K562 (cell line): Measurements from ENCODE around the gene TFEB. TPM values are rescaled to one million over a fixed set of nuclear protein-coding genes. Genes with fewer than 3 reads are reported as not detected.
A peak's percentile ranks its signal among the peaks of the same experiment; 100 is the strongest.

Source experiments
- HIVEP1 ChIP-seq: fragments of 250-450 bp; sonication (Bioruptor Pico); IDR thresholded peaks from 2 replicates; pipeline ENCODE4 v1.4.0; 2020; ENCODE audit warnings: mild to moderate bottlenecking
- MAZ ChIP-seq, 2 experiments: fragments of 450-650 bp in 1 of 2; sonication (generic) in 1 of 2; formaldehyde crosslinking; IDR thresholded peaks in 1 of 2; conservative IDR thresholded peaks in 1 of 2; 2 replicates each; pipeline versions ENCODE4 v1.4.0 to v1.5.0; 2020; ENCODE audit warnings: mild to moderate bottlenecking in 1 of 2, missing genetic modification reagents in 1 of 2
- NCOA6 ChIP-seq: fragments of 450-650 bp; IDR thresholded peaks from 2 replicates; pipeline ENCODE4 v1.6.1; 2017; ENCODE audit warnings: mild to moderate bottlenecking
- RB1 ChIP-seq: fragments of 450-650 bp; IDR thresholded peaks from 2 replicates; pipeline ENCODE4 v1.6.1; 2017; ENCODE audit warnings: low read depth, mild to moderate bottlenecking
- RBM39 ChIP-seq: fragments of 200-400 bp; formaldehyde crosslinking; optimal IDR thresholded peaks from 2 replicates; pipeline ENCODE3; 2018; ENCODE audit warnings: low read depth, low read length
- STAG1 ChIP-seq: sonication (generic); formaldehyde crosslinking; IDR thresholded peaks from 2 replicates; pipeline ENCODE4 v1.5.0; 2020; ENCODE audit warnings: missing genetic modification reagents, borderline replicate concordance
- TCFL5 ChIP-seq: fragments of 250-450 bp; sonication (Bioruptor Pico); conservative IDR thresholded peaks from 2 replicates; pipeline ENCODE4 v1.6.1; 2021; ENCODE audit warnings: mild to moderate bottlenecking, moderate library complexity, matching md5 sums
- XRCC5 ChIP-seq: fragments of 200-400 bp; formaldehyde crosslinking; IDR thresholded peaks from 2 replicates; pipeline ENCODE4 v1.6.1; 2017; ENCODE audit warnings: low read depth, mild to moderate bottlenecking, low read length
- YY1 ChIP-seq, 3 experiments: IDR thresholded peaks; 2 replicates each; pipeline ENCODE4 v1.6.1; 2011; ENCODE audit warnings: low read length in 2 of 3, mild to moderate bottlenecking in 2 of 3, moderate library complexity in 2 of 3, borderline replicate concordance in 1 of 3, control low read depth in 1 of 3, low read depth in 1 of 3; ENCODE audit not compliant: insufficient read depth in 3 of 3, insufficient replicate concordance in 2 of 3, control insufficient read depth in 1 of 3, insufficient read length in 1 of 3; ENCODE audit errors: extremely low read depth in 1 of 3
- ZBTB7A ChIP-seq: IDR thresholded peaks from 2 replicates; pipeline ENCODE4 v1.6.1; 2011; ENCODE audit warnings: low read depth, mild to moderate bottlenecking, low read length, moderate library complexity, borderline replicate concordance; ENCODE audit not compliant: control insufficient read depth
- ZNF134 ChIP-seq: fragments of 250-450 bp; sonication (Bioruptor Pico); conservative IDR thresholded peaks from 2 replicates; pipeline ENCODE4 v1.4.0; 2020
- polyA plus RNA-seq, 8 experiments: library from polyadenylated mRNA; depleted of rRNA in 4 of 8; stranded (reverse) in 5 of 8; unstranded in 3 of 8; fragments of >200 nt; fragmentation: Nextera tagmentation in 2 of 8; fragmentation: Illumina TruSeq in 1 of 8; extraction: Ambion mirVana in 2 of 8; extraction: Trizol in 1 of 8; gene quantifications; 2 replicates each; pipeline versions ENCODE4 v1.2.1 to v1.2.3, GENCODE V29; 2011 to 2014; ENCODE audit warnings: inconsistent platforms in 1 of 8, missing spikeins in 1 of 8
- total RNA-seq, 7 experiments: library from RNA; depleted of rRNA in 6 of 7; stranded (reverse); fragments of >200 nt in 6 of 7; fragmentation: Illumina TruSeq in 2 of 7; extraction: Trizol in 2 of 7; gene quantifications; 2 replicates each; pipeline versions ENCODE4 v1.2.1 to v1.2.3, GENCODE V29; 2011 to 2021; ENCODE audit warnings: low replicate concordance in 1 of 7
- TF ChIP-seq, protein P1 (sequence below): sonication (generic); formaldehyde crosslinking; IDR thresholded peaks from 2 replicates; pipeline ENCODE4 v1.8.0; 2023; ENCODE audit warnings: mild to moderate bottlenecking, missing genetic modification reagents
- TF ChIP-seq, protein P2 (sequence below): sonication (generic); formaldehyde crosslinking; IDR thresholded peaks from 2 replicates; pipeline ENCODE4 v1.8.0; 2022; ENCODE audit warnings: missing genetic modification reagents, mild to moderate bottlenecking, moderate library complexity, borderline replicate concordance
- TF ChIP-seq, protein P3 (sequence below): sonication (generic); formaldehyde crosslinking; IDR thresholded peaks from 2 replicates; pipeline ENCODE4 v1.8.1; 2023; ENCODE audit warnings: mild to moderate bottlenecking, missing genetic modification reagents
- TF ChIP-seq, protein P4 (sequence below): fragments of 200-800 bp; sonication (Bioruptor generic); IDR thresholded peaks from 2 replicates; pipeline ENCODE4 v1.6.1; 2017; ENCODE audit warnings: missing genetic modification characterization, missing compliant biosample characterization

Gene TFEB
- total and polyA plus RNA-seq, 9 of the 15 experiments (the other 6 are each of a cell fraction or from before 2014, with no cell fraction given) = 0.04 to 4.7 (median 2.0) TPM

DNA sequence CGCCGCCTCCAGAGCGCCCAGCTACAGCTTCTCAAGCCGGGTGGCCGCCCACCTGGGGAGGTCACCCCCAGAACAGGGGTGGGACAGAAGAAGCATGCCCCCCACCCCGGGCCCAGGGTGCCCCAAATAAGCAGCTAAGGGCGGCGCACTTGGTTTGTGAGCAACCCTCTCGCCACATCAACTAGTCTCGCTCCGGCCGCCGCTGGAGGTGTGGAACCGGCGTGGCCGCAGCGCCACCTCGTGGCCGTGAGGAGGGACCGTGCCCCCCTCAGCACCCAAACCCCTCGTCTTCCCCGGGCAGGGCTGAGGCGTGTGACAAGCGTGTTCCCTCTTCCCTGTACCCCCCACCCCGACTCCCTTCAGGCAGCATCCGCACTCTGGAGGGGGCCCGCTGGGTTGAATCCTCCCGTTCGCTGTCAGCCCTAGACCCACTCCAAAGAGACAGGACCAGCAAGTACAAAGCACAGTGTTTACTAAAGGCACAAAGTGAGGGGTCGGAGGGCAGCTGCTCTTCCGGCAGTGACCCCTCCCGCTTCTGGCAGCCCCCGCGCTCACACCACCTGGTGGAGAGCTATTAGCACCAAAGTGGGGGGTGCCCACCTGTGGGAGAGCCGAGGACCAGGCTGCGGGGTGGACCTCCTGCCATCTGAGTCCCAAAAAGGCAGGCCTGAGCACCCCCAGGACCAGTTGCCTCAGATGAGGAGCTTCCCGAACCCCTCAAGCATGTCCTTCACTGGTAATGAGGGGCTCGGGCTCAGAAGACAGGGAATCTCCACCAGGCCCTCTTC lies 51.7 kb downstream of the TFEB start (continued):
- TF ChIP-seq, protein P1, sequence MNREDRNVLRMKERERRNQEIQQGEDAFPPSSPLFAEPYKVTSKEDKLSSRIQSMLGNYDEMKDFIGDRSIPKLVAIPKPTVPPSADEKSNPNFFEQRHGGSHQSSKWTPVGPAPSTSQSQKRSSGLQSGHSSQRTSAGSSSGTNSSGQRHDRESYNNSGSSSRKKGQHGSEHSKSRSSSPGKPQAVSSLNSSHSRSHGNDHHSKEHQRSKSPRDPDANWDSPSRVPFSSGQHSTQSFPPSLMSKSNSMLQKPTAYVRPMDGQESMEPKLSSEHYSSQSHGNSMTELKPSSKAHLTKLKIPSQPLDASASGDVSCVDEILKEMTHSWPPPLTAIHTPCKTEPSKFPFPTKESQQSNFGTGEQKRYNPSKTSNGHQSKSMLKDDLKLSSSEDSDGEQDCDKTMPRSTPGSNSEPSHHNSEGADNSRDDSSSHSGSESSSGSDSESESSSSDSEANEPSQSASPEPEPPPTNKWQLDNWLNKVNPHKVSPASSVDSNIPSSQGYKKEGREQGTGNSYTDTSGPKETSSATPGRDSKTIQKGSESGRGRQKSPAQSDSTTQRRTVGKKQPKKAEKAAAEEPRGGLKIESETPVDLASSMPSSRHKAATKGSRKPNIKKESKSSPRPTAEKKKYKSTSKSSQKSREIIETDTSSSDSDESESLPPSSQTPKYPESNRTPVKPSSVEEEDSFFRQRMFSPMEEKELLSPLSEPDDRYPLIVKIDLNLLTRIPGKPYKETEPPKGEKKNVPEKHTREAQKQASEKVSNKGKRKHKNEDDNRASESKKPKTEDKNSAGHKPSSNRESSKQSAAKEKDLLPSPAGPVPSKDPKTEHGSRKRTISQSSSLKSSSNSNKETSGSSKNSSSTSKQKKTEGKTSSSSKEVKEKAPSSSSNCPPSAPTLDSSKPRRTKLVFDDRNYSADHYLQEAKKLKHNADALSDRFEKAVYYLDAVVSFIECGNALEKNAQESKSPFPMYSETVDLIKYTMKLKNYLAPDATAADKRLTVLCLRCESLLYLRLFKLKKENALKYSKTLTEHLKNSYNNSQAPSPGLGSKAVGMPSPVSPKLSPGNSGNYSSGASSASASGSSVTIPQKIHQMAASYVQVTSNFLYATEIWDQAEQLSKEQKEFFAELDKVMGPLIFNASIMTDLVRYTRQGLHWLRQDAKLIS = no peak
- TF ChIP-seq, protein P2, sequence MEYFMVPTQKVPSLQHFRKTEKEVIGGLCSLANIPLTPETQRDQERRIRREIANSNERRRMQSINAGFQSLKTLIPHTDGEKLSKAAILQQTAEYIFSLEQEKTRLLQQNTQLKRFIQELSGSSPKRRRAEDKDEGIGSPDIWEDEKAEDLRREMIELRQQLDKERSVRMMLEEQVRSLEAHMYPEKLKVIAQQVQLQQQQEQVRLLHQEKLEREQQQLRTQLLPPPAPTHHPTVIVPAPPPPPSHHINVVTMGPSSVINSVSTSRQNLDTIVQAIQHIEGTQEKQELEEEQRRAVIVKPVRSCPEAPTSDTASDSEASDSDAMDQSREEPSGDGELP (CRISPR knock-in tag) = peak; percentile 42; the same call in 1 of the 2 replicates
- TF ChIP-seq ZNF134 (CRISPR knock-in tag) = peak; percentile 47; the same call in 1 of the 2 replicates
- TF ChIP-seq, protein P3, sequence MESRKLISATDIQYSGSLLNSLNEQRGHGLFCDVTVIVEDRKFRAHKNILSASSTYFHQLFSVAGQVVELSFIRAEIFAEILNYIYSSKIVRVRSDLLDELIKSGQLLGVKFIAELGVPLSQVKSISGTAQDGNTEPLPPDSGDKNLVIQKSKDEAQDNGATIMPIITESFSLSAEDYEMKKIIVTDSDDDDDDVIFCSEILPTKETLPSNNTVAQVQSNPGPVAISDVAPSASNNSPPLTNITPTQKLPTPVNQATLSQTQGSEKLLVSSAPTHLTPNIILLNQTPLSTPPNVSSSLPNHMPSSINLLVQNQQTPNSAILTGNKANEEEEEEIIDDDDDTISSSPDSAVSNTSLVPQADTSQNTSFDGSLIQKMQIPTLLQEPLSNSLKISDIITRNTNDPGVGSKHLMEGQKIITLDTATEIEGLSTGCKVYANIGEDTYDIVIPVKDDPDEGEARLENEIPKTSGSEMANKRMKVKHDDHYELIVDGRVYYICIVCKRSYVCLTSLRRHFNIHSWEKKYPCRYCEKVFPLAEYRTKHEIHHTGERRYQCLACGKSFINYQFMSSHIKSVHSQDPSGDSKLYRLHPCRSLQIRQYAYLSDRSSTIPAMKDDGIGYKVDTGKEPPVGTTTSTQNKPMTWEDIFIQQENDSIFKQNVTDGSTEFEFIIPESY (CRISPR knock-in tag) = peak; percentile 95
- peak in 1 of 3 experiments; percentile 45 for TF ChIP-seq YY1 (IDR thresholded peaks at IDR 0.05; ENCODE audit: borderline replicate concordance in 1 of 3, control insufficient read depth in 1 of 3, extremely low read depth in 1 of 3, insufficient read depth in 3 of 3, insufficient read length in 1 of 3, insufficient replicate concordance in 2 of 3, low read depth in 1 of 3, low read length in 2 of 3)
- TF ChIP-seq RB1 = peak; percentile 82
- 0 out of 2 replicates have a peak, but pooled peaks have one; percentile 20 for TF ChIP-seq XRCC5
- peak; percentile 97 for TF ChIP-seq STAG1 (CRISPR knock-in tag)
- no peak for TF ChIP-seq TCFL5 (CRISPR knock-in tag)
- no peak for TF ChIP-seq NCOA6
- TF ChIP-seq MAZ (CRISPR knock-in tag; conservative IDR thresholded peaks at IDR 0.05 in 1 of 2, IDR thresholded peaks at IDR 0.05 in 1 of 2) = peak; percentile 44 to 78; a peak in 2 of 4 replicates
- 0 out of 2 replicates have a peak, but pooled peaks have one; percentile 54 for TF ChIP-seq HIVEP1 (CRISPR knock-in tag)
- TF ChIP-seq ZBTB7A = peak; percentile 87
- TF ChIP-seq, protein P4, sequence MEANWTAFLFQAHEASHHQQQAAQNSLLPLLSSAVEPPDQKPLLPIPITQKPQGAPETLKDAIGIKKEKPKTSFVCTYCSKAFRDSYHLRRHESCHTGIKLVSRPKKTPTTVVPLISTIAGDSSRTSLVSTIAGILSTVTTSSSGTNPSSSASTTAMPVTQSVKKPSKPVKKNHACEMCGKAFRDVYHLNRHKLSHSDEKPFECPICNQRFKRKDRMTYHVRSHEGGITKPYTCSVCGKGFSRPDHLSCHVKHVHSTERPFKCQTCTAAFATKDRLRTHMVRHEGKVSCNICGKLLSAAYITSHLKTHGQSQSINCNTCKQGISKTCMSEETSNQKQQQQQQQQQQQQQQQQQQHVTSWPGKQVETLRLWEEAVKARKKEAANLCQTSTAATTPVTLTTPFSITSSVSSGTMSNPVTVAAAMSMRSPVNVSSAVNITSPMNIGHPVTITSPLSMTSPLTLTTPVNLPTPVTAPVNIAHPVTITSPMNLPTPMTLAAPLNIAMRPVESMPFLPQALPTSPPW (CRISPR knock-in tag) = peak; percentile 42; the same call in 1 of the 2 replicates
- TF ChIP-seq RBM39 = peak; percentile 63
